OCI-LY7 (cell line): ENCODE measurements around the gene FLAD1.

ENCODE experiments used
- CTCF ChIP-seq: fragments of 200-600 bp; sonication (generic); conservative IDR thresholded peaks from 2 replicates; pipeline ENCODE4 v1.5.1; 2014; ENCODE audit warnings: mild to moderate bottlenecking, antibody characterized with exemption, low read length, moderate library complexity, mixed read lengths
- EZH2phosphoT487 ChIP-seq: fragments of 200-600 bp; sonication (generic); IDR thresholded peaks from 2 replicates; pipeline ENCODE4 v1.6.1; 2018; ENCODE audit warnings: low read depth, borderline replicate concordance, mild to moderate bottlenecking, mixed run types, antibody characterized with exemption, low read length, moderate library complexity, mixed read lengths

DNA sequence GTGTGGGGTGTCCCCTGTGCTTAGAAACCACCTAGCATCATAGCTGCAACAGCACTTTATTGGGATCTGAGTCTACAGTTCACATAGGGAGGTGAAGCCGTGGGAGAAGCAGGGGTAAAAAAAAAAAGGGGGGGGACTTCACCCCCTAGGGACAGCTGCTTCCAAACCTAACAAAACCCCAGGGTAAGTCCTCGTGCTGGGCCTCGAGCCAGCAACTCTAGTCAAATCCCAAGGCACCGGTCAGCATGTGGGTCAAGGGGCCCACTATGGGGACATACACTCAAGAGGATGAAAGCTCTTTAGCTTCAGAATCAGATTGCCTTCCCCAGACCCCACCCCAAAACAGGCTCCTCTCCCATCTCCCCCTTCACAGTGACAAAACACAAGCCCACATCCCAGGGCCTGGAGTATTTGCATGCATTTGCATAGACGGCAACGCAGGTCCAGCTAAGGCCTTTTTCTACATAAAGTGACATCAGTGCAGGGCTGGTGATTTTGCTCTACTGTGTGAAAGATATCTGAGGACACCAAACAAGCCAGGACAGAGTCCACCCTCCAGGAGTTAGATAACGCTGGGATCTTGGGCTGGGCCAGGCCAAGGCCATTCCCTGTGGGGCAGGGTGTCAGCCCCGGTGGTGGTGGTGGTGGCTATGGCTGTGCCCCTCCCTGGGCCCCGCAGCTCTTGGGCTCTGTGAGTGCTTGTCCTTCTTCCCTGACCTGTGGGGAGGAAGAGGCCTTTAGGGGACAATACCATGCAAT lies 38.6 kb upstream of the FLAD1 start:
- TF ChIP-seq CTCF: no peak
- TF ChIP-seq EZH2phosphoT487: no peak
